GM12875 (cell line): ENCODE data around the gene GPR68.

Experiments
- H3K4me3 ChIP-seq: one replicate; pipeline ENCODE4 v1.5.1; 2011; ENCODE audit warnings: low read depth, low read length, control low read depth
- TF ChIP-seq, protein P1 (sequence below): IDR thresholded peaks from 2 replicates; pipeline ENCODE4 v1.5.1; 2011; ENCODE audit warnings: low read depth, mild to moderate bottlenecking, control low read depth, inconsistent platforms, low read length, moderate library complexity, borderline replicate concordance; ENCODE audit not compliant: insufficient read depth

GPR68 gene

GRCh38 chr14:91220581-91221000 is 23.9 kb downstream of the GPR68 start:
- TF ChIP-seq, protein P1, sequence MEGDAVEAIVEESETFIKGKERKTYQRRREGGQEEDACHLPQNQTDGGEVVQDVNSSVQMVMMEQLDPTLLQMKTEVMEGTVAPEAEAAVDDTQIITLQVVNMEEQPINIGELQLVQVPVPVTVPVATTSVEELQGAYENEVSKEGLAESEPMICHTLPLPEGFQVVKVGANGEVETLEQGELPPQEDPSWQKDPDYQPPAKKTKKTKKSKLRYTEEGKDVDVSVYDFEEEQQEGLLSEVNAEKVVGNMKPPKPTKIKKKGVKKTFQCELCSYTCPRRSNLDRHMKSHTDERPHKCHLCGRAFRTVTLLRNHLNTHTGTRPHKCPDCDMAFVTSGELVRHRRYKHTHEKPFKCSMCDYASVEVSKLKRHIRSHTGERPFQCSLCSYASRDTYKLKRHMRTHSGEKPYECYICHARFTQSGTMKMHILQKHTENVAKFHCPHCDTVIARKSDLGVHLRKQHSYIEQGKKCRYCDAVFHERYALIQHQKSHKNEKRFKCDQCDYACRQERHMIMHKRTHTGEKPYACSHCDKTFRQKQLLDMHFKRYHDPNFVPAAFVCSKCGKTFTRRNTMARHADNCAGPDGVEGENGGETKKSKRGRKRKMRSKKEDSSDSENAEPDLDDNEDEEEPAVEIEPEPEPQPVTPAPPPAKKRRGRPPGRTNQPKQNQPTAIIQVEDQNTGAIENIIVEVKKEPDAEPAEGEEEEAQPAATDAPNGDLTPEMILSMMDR = no peak

GRCh38 chr14:91219517-91220389 is 24.8 kb downstream of the GPR68 start:
- no peak overlapping the region for H3K4me3 ChIP-seq
- TF ChIP-seq, protein P1 = no peak

More at GRCh38 chr14:91220581-91221000, 23.9 kb downstream of the GPR68 start:
- no peak overlapping the region for H3K4me3 ChIP-seq

DNA sequence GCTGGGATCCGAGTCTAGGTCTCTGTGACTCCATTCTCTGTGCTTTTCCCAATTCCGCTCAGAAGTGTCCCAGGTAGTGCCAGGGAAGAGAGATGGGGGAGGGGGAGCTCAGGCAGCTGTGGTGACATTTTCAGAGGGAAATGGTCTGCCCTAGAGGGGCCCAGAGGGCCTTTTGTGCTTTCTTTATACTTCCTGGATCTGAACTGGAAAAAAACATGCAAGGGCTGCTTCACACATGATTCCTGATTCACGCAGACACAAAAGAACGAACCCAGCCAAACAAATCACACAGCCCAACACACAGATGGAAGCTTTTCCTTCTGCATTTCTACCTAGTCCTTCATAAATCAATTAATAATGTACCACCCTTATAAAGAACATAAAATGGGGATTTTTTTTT is 26.5 kb downstream of the GPR68 start:
- TF ChIP-seq, protein P1 = no peak

DNA sequence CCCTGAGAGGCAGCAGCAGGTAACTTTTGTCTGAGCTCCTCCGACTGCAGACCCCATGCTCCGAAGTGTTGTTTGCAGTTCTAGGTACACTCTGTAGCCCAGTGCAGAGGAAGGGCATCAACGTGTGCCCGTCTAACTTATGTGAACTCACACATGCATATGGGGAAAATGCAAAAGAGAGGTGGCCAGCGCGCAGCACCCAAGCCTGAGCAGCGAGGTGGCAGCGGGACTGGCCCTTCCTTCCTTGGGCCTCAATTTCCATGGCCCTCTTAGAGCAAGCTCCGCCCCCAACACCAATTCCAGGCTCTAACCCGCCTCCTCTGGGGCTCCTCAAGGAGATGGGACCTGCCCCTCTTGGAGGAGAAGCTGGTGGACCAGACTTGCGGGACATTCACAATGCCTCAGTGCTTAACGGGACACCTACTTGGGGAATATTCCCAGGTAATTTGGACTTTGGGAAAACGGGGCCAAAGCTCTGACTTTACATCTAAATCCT is 27.7 kb downstream of the GPR68 start:
- TF ChIP-seq, protein P1 = no peak
- H3K4me3 ChIP-seq = no peak overlapping the region

More for the DNA sequence above, 26.5 kb downstream of the GPR68 start:
- no peak overlapping the region for H3K4me3 ChIP-seq

- no peak overlapping the region for H3K4me3 ChIP-seq
- TF ChIP-seq, protein P1 = no peak
Observed at GRCh38 chr14:91215381-91215780, 29.1 kb downstream of the GPR68 start.

DNA sequence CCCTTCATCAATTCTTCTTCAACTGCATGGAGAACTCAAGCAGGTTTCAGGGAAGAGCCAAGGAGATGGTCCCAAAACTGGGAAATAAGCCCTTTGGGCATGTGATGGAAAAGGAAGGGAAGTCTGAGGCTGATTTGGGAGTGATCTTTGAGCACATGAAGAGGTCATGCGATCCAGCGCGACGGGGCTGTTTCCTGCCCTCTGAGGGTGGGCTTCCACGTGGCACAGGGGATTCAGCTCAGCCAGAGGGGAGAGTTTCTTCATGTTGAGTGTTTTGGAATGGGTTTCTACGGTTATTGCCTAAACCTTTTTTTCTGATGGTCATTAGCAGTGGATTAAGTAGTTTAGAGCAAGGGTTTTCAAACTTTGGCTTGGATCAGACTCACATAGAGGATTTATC is 30.2 kb downstream of the GPR68 start:
- no peak overlapping the region for H3K4me3 ChIP-seq
- TF ChIP-seq, protein P1 = no peak

DNA sequence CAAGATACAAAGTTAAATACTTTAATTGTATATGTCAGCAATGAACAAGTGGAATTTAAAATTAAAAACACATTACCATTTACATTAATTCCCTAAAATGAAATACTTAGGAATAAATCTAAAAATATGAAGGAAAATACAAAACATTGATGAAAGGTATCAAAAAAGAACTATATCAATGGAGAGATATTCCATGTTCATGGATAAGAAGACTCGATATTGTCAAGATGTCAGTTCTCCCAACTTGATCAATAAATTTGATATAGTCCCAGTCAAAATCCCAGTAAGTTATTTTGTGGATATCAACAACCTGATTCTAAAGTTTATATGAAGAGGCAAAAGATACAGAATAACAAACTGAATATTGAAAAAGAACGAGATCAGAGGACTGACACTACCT is 33.5 kb downstream of the GPR68 start:
- TF ChIP-seq, protein P1 = no peak

More for the DNA sequence above, 33.5 kb downstream of the GPR68 start:
- no peak overlapping the region for H3K4me3 ChIP-seq
